Colonic mucosa (tissue), 4 donors: ENCODE results near the gene MAP7D2. TPM values are rescaled to one million over a fixed set of nuclear protein-coding genes. Genes with fewer than 3 reads are reported as not detected.

ENCODE experiments used
- DNase-seq: peaks from one replicate; pipeline ENCODE4 v3.0.0-alpha.2; 2020
- H3K27ac ChIP-seq: fragments of 200-600 bp; one replicate; pipeline ENCODE4 v1.8.0; 2021
- H3K27me3 ChIP-seq: fragments of 200-600 bp; one replicate; pipeline ENCODE4 v1.8.0; 2021
- H3K36me3 ChIP-seq: fragments of 200-600 bp; one replicate; pipeline ENCODE4 v1.8.0; 2021
- H3K4me1 ChIP-seq: fragments of 200-600 bp; one replicate; pipeline ENCODE4 v1.8.0; 2021; ENCODE audit warnings: mild to moderate bottlenecking
- H3K4me3 ChIP-seq: fragments of 200-600 bp; one replicate; pipeline ENCODE4 v1.8.0; 2021
- H3K9ac ChIP-seq, 2 donors: one replicate each; pipeline ENCODE4 v1.7.0; 2013; ENCODE audit warnings: control low read depth in 2 of 2, low read depth in 2 of 2, low read length in 2 of 2
- H3K9me3 ChIP-seq: fragments of 200-600 bp; one replicate; pipeline ENCODE4 v1.8.0; 2021
- CTCF ChIP-seq: fragments of 200-600 bp; IDR thresholded peaks from one replicate; pipeline ENCODE4 v1.8.0; 2022; ENCODE audit warnings: antibody characterized with exemption, mild to moderate bottlenecking
- intact Hi-C: fragments of 100-400 bp; cut with DNase I; formaldehyde crosslinking; loops from one replicate; pipeline ENCODE4 v1.14.1; 2022
- total RNA-seq, 2 donors: library from RNA; stranded (reverse); fragmentation: NEBNext Ultra II Directional in 1 of 2; extraction: Animal tissue kit (Norgen Biotek cat#: 25700) in 1 of 2; gene quantifications; one replicate each; pipeline ENCODE4 v1.2.1, GENCODE V29; 2021
- donor health status: healthy.
- donor health status: DM: no; HTN: no; CAD: no.
- donor health status: DM: no; HTN: no; CAD: no.

Gene MAP7D2
- total RNA-seq, 2 donors from 2014 or later, result 2.1 to 2.4 TPM

GRCh38 chrX:20139966-20140365, 23.3 kb upstream of the MAP7D2 start:
- Histone ChIP-seq H3K4me3 (peak overlapping the region; percentile 63), H3K9me3 (no peaks in the 10 kb centered on the region), H3K36me3 (no peaks in the 10 kb centered on the region), H3K27ac (no peak overlapping the region), H3K9ac (peak overlapping the region in 1 of 2 donors; percentile 91), H3K27me3 (no peaks in the 10 kb centered on the region), H3K4me1 (no peaks in the 10 kb centered on the region)
- no peak for DNase-seq
- intact Hi-C loops, result loop anchor here (10.0 kb wide), 1 partner anchor 305 kb away; no protein-coding TSS in a partner anchor
- no peak for TF ChIP-seq CTCF

GRCh38 chrX:20135944-20136343, 19.2 kb upstream of the MAP7D2 start:
- Histone ChIP-seq H3K9me3 (no peaks in the 10 kb centered on the region), H3K27ac (no peak overlapping the region), H3K4me1 (no peaks in the 10 kb centered on the region), H3K9ac (no peak overlapping the region), H3K27me3 (no peaks in the 10 kb centered on the region), H3K36me3 (peaks cover 2% of the 10 kb centered on the region), H3K4me3 (no peak overlapping the region)
- intact Hi-C loops, result no loop called here
- TF ChIP-seq CTCF, result no peak
- no peak for DNase-seq

- no peak overlapping the region for H3K9ac ChIP-seq
- no peak overlapping the region for H3K4me3 ChIP-seq
- intact Hi-C loops, result no loop called here
- TF ChIP-seq CTCF, result no peak
- peaks cover 7% of the 10 kb centered on the region for H3K36me3 ChIP-seq
- DNase-seq, result no peak
- H3K9me3 ChIP-seq, result no peaks in the 10 kb centered on the region
- H3K27ac ChIP-seq, result no peak overlapping the region
- no peaks in the 10 kb centered on the region for H3K4me1 ChIP-seq
- H3K27me3 ChIP-seq, result no peaks in the 10 kb centered on the region
Measured at GRCh38 chrX:20132666-20133065, 16.0 kb upstream of the MAP7D2 start.

GRCh38 chrX:20130357-20130756, 13.7 kb upstream of the MAP7D2 start:
- H3K4me1 ChIP-seq, result no peaks in the 10 kb centered on the region
- peaks cover 7% of the 10 kb centered on the region for H3K36me3 ChIP-seq
- H3K9me3 ChIP-seq, result no peaks in the 10 kb centered on the region
- no peak overlapping the region for H3K9ac ChIP-seq
- intact Hi-C loops, result no loop called here
- no peak overlapping the region for H3K4me3 ChIP-seq
- DNase-seq, result no peak
- no peak overlapping the region for H3K27ac ChIP-seq
- no peaks in the 10 kb centered on the region for H3K27me3 ChIP-seq
- TF ChIP-seq CTCF, result no peak

- peaks cover 7% of the 10 kb centered on the region for H3K36me3 ChIP-seq
- no peak for TF ChIP-seq CTCF
- DNase-seq, result no peak
- intact Hi-C loops, result loop anchor here (10.0 kb wide), 1 partner anchor 225 kb away; no protein-coding TSS in a partner anchor
- H3K4me3 ChIP-seq, result no peak overlapping the region
- no peak overlapping the region for H3K9ac ChIP-seq
- no peaks in the 10 kb centered on the region for H3K9me3 ChIP-seq
- H3K27me3 ChIP-seq, result no peaks in the 10 kb centered on the region
- no peak overlapping the region for H3K27ac ChIP-seq
- H3K4me1 ChIP-seq, result no peaks in the 10 kb centered on the region
Measured at GRCh38 chrX:20129547-20129946, 12.8 kb upstream of the MAP7D2 start.
